Measurements from ENCODE around the gene ZIC1.

The ZIC1 gene

GRCh38 chr3:147361454-147362420, 47.4 kb upstream of the ZIC1 start:
- DNase-seq (ENCODE audit: low read depth in 1 of 2, low spot score in 1 of 2): peak; percentile 21 to 51
- Histone ChIP-seq H3K27ac (replicated peaks) (no peak overlapping the region), H3K4me3 (replicated peaks; ENCODE audit: insufficient read depth, low read length) (no peak overlapping the region), H3K27me3 (ENCODE audit: insufficient read depth, poor library complexity, severe bottlenecking) (peaks cover 33% of the 10 kb centered on the region)
- TF ChIP-seq SPI1 (IDR thresholded peaks at IDR 0.05; ENCODE audit: borderline replicate concordance, low read depth) (no peak), CTCF (IDR thresholded peaks at IDR 0.05; ENCODE audit: insufficient read depth, low read length) (peak; percentile 75)

GRCh38 chr3:147364771-147365170, 44.4 kb upstream of the ZIC1 start:
- peaks cover 36% of the 10 kb centered on the region for H3K27me3 ChIP-seq (ENCODE audit: insufficient read depth, poor library complexity, severe bottlenecking)
- DNase-seq (ENCODE audit: low read depth in 1 of 2, low spot score in 1 of 2): no peak
- no peak overlapping the region for H3K4me3 ChIP-seq (replicated peaks; ENCODE audit: insufficient read depth, low read length)
- H3K27ac ChIP-seq (replicated peaks): no peak overlapping the region
- TF ChIP-seq CTCF (IDR thresholded peaks at IDR 0.05; ENCODE audit: insufficient read depth, low read length) (no peak), SPI1 (IDR thresholded peaks at IDR 0.05; ENCODE audit: borderline replicate concordance, low read depth) (no peak), REST (IDR thresholded peaks at IDR 0.05; ENCODE audit: insufficient replicate concordance, low read depth) (no peak), POLR2AphosphoS5 (IDR thresholded peaks at IDR 0.05; ENCODE audit: low read depth) (no peak), GABPA (IDR thresholded peaks at IDR 0.05; ENCODE audit: low read depth) (no peak)

- TF ChIP-seq CTCF (IDR thresholded peaks at IDR 0.05; ENCODE audit: insufficient read depth, low read length) (no peak), SPI1 (IDR thresholded peaks at IDR 0.05; ENCODE audit: borderline replicate concordance, low read depth) (no peak), POLR2AphosphoS5 (IDR thresholded peaks at IDR 0.05; ENCODE audit: low read depth) (no peak), REST (IDR thresholded peaks at IDR 0.05; ENCODE audit: insufficient replicate concordance, low read depth) (no peak), GABPA (IDR thresholded peaks at IDR 0.05; ENCODE audit: low read depth) (no peak)
- no peak for DNase-seq (ENCODE audit: low read depth in 1 of 2, low spot score in 1 of 2)
Measured at GRCh38 chr3:147365196-147366115, 43.7 kb upstream of the ZIC1 start.

More at GRCh38 chr3:147365196-147366115, 43.7 kb upstream of the ZIC1 start:
- Histone ChIP-seq H3K27me3 (ENCODE audit: insufficient read depth, poor library complexity, severe bottlenecking) (peaks cover 35% of the 10 kb centered on the region), H3K4me3 (replicated peaks; ENCODE audit: insufficient read depth, low read length) (no peak overlapping the region), H3K27ac (replicated peaks) (no peak overlapping the region)
